BE2C (cell line): ENCODE results near the gene ITM2B.

ENCODE experiments used
- DNase-seq: peaks from one replicate; pipeline ENCODE4 v3.0.0-alpha.2; 2020
- H3K27me3 ChIP-seq: fragments of 250-450 bp; sonication (Bioruptor Pico); 2 replicates; pipeline ENCODE4 v1.5.1; 2020; ENCODE audit warnings: mild to moderate bottlenecking
- H3K36me3 ChIP-seq: fragments of 250-450 bp; sonication (Bioruptor Pico); 2 replicates; pipeline ENCODE4 v1.5.1; 2020; ENCODE audit warnings: mild to moderate bottlenecking
- H3K4me1 ChIP-seq: fragments of 250-450 bp; sonication (Bioruptor Pico); 2 replicates; pipeline ENCODE4 v1.5.1; 2020
- H3K4me3 ChIP-seq: 2 replicates; pipeline ENCODE4 v1.5.1; 2011; ENCODE audit warnings: low read depth, low read length
- H3K9me3 ChIP-seq: fragments of 250-450 bp; sonication (Bioruptor Pico); 2 replicates; pipeline ENCODE4 v1.5.1; 2020
- CTCF ChIP-seq: IDR thresholded peaks from 2 replicates; pipeline ENCODE4 v1.5.1; 2012; ENCODE audit warnings: mild to moderate bottlenecking, low read depth, low read length

ITM2B gene

GRCh38 chr13:48241651-48242050 lies 8.6 kb downstream of the ITM2B start:
- peaks cover 4% of the 10 kb centered on the region for H3K4me1 ChIP-seq
- no peak for DNase-seq
- no peak for TF ChIP-seq CTCF
- H3K27me3 ChIP-seq, result no peaks in the 10 kb centered on the region
- H3K36me3 ChIP-seq, result peaks cover 24% of the 10 kb centered on the region
- no peaks in the 10 kb centered on the region for H3K9me3 ChIP-seq
- H3K4me3 ChIP-seq, result no peak overlapping the region

- no peak overlapping the region for H3K4me3 ChIP-seq
- no peaks in the 10 kb centered on the region; the same call in 1 of the 2 replicates for H3K4me1 ChIP-seq
- TF ChIP-seq CTCF, result no peak
- no peaks in the 10 kb centered on the region for H3K9me3 ChIP-seq
- no peak for DNase-seq
- peaks cover 24% of the 10 kb centered on the region for H3K36me3 ChIP-seq
- H3K27me3 ChIP-seq, result no peaks in the 10 kb centered on the region
Measured at GRCh38 chr13:48242677-48243076, 9.7 kb downstream of the ITM2B start.

GRCh38 chr13:48244159-48244558 lies 11.2 kb downstream of the ITM2B start:
- H3K4me1 ChIP-seq, result no peaks in the 10 kb centered on the region
- no peak for DNase-seq
- no peak overlapping the region for H3K4me3 ChIP-seq
- H3K36me3 ChIP-seq, result peaks cover 22% of the 10 kb centered on the region
- H3K9me3 ChIP-seq, result no peaks in the 10 kb centered on the region
- no peak for TF ChIP-seq CTCF
- no peaks in the 10 kb centered on the region for H3K27me3 ChIP-seq

GRCh38 chr13:48246102-48246501 lies 13.1 kb downstream of the ITM2B start:
- peaks cover 11% of the 10 kb centered on the region for H3K36me3 ChIP-seq
- no peak for TF ChIP-seq CTCF
- H3K4me3 ChIP-seq, result no peak overlapping the region
- H3K9me3 ChIP-seq, result no peaks in the 10 kb centered on the region
- H3K4me1 ChIP-seq, result no peaks in the 10 kb centered on the region
- DNase-seq, result no peak
- no peaks in the 10 kb centered on the region for H3K27me3 ChIP-seq

GRCh38 chr13:48249018-48249417 lies 16.0 kb downstream of the ITM2B start:
- Histone ChIP-seq H3K9me3 (no peaks in the 10 kb centered on the region), H3K4me1 (no peaks in the 10 kb centered on the region; the same call in 1 of the 2 replicates)
- no peak for DNase-seq

GRCh38 chr13:48251611-48252081 lies 18.6 kb downstream of the ITM2B start:
- peaks cover 35% of the 10 kb centered on the region for H3K36me3 ChIP-seq
- no peaks in the 10 kb centered on the region; the same call in 1 of the 2 replicates for H3K4me1 ChIP-seq
- H3K27me3 ChIP-seq, result no peaks in the 10 kb centered on the region
- no peaks in the 10 kb centered on the region for H3K9me3 ChIP-seq
- no peak overlapping the region for H3K4me3 ChIP-seq
- TF ChIP-seq CTCF, result no peak
- no peak for DNase-seq

More at GRCh38 chr13:48249018-48249417, 16.0 kb downstream of the ITM2B start:
- Histone ChIP-seq H3K36me3 (peaks cover 11% of the 10 kb centered on the region; the same call in 1 of the 2 replicates), H3K27me3 (no peaks in the 10 kb centered on the region), H3K4me3 (no peak overlapping the region)
- no peak for TF ChIP-seq CTCF
